ENCODE results near the gene AKAP17A. TPM values are rescaled to one million over a fixed set of nuclear protein-coding genes. Genes with fewer than 3 reads are reported as not detected.
"Not testable (repeated sequence)": the region's sequence is repeated elsewhere in the genome, so short reads cannot be mapped to it uniquely, and the experiment has no call there.

The AKAP17A gene, protein sequence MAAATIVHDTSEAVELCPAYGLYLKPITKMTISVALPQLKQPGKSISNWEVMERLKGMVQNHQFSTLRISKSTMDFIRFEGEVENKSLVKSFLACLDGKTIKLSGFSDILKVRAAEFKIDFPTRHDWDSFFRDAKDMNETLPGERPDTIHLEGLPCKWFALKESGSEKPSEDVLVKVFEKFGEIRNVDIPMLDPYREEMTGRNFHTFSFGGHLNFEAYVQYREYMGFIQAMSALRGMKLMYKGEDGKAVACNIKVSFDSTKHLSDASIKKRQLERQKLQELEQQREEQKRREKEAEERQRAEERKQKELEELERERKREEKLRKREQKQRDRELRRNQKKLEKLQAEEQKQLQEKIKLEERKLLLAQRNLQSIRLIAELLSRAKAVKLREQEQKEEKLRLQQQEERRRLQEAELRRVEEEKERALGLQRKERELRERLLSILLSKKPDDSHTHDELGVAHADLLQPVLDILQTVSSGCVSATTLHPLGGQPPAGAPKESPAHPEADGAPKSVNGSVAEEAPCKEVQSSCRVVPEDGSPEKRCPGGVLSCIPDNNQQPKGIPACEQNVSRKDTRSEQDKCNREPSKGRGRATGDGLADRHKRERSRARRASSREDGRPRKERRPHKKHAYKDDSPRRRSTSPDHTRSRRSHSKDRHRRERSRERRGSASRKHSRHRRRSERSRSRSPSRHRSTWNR
- 45.1 TPM for total RNA-seq

DNA sequence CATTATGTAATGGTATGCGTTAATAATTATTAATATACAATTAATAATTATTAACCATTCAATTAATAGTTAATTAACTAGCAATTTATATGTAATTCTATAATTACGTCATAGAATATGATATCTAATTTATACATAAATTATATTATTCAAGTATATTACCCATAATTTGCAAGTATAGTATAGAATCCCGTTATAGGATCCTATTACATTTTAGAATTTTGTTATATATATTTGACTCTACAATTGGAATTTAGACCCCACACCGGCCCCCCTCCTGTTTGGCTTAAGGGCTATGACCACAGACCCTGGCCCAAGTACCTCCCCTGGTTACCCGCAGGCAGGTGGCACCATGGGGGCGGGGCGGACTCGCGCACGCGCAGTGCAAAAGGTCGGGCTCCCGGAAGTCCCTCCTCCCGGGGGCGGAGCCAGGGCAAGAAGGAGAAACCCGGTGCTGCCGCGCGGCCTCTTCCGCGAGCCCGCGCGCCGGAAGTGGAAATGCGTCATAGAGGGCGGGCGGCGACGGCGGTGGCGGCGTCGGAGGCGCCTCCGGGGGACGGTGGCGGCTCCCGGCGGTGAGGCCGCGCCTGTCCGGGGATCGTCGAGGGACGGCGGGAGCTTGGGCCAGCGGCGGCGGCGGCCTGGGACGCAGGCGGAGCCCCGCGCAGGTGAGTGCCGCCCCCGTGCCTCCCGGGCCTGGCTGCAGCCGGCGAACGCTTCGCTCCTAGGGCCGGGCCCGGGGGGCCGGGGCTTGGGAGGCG lies at the start of gene AKAP17A:
Gene AKAP17A, plus strand, starts transcription at position 503 of the 761 bp plus-strand sequence. CDS start 1,859 bp downstream, outside the sequence.
- peak; percentile 97 for DNase-seq (ENCODE audit: low spot score)

DNA sequence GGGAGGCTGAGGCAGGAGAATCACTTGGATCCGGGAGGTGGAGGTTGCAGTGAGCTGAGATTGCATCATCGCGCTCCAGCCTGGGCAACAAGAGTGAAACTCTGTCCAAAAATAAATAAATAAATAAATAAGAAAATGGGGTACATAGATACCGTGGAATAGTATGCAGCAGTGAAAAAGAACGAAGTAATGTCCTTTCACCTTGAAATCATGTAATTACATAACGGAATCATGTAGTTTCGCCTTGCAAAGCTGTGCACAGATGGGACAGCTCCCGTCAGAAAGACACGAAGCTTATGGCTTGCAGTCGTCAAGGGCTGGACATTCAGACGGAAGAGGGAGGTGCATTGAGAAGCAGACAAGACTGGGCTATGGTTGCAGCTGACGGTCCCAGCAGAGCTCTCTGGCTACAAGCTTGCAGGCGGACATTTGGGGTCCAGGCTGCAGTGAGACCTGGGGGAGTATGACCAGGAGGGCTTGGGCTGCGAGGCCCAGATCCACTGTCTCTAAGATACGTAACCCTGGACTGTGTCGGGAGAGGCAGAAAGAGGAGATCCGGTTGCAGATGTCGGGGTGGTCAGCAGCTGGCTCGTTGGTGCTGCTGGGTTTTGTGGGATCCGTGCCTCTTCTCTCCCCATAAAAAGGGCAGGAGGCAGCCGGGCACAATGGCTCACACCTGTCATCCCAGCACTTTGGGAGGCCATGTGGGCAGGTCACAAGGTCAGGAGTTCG lies 48.2 kb upstream of the AKAP17A start:
- DNase-seq (ENCODE audit: low spot score), result peak; percentile 32

GRCh38 chrX:1545776-1546408 lies 45.5 kb upstream of the AKAP17A start:
- DNase-seq (ENCODE audit: low spot score), result peak; percentile 9

DNA sequence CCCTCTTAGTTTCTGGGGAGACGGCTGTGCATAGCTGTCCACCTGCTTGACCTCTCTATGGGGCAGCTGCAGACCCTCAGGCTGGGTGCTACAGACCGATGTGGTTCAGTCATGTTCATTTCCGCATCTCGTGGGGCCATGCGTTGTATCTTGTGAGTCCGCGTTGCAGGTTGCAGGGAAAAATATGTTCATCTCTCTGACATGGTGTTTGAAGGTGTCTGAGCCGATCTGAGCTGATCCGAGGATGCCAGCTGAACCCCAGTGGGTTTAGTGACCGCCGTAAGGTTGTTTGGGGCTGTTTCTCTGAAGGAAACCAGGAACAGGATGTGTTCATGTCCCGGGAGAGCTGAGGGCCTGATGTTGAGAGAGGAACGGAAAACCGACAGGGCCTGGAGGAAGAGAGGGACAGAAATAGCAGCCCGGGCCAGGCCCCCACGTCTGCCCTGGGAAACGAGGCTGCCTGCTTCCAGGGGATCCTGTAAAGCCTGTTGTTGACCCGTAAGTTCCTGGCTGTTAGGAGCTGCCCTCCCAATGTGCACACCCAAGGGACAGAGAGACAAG lies 44.6 kb upstream of the AKAP17A start:
- peak; percentile 40 for DNase-seq (ENCODE audit: low spot score)

DNA sequence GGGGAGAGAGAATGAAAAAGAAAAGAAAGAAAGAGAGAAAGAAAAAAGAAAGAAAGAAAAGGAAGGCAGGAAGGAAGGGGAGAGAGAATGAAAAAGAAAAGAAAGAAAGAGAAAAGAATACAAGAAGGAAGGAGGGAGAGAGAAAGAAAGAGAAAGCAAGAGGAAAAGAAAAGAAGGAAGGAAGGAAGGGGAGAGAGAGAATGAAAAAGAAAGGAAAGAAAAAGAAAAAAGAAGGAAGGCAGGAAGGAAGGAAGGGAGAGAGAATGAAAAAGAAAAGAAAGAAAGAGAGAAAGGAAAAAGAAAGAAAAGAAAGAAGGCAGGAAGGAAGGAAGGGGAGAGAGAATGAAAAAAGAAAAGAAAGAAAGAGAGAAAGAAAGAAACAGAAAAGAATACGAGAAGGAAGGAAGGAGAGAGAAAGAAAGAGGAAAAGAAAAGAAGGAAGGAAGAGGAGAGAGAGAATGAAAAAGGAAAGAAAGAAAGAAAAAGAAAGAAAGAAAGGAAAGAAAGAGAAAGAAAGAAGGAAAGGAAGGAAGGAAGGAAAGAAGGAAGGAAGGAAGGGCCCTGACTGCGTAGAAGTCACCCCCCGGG lies 39.4 kb upstream of the AKAP17A start:
- no peak for DNase-seq (ENCODE audit: low spot score)

DNA sequence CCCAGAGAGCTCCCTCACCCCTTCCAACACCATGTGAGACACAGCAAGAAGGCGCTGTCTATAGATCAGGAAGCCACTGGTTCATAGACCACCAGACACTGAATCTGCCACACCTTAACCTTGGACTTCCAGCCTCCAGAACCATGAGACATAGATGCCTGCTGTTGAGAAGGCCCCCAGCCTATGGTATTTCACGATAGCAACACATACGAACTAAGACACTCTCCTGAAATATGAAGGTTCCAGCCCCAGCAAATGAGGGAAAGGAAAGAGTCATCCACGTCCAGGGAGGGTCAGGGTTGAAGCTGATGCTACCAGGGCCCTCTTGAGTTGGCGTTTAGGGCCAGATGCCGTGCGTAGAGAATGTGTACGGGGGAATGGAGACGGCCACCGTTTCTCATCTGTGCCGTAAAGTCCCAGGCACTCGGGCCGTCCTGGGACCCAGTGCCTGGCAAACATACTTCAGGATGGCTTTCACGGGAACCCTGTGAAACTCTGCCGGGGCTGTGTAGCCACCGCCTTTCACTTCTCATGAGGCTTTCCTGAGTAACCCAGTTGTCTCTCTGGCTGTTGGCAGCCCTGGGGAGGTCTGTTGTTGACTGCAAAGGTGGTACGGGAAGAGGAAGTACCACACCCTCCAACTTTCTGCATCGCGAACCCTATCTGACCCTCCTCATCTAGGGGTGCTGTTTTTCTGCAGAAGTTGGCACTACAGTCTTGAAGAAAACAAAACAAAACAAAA lies 36.8 kb upstream of the AKAP17A start:
- DNase-seq (ENCODE audit: low spot score), result peak; percentile 31

DNA sequence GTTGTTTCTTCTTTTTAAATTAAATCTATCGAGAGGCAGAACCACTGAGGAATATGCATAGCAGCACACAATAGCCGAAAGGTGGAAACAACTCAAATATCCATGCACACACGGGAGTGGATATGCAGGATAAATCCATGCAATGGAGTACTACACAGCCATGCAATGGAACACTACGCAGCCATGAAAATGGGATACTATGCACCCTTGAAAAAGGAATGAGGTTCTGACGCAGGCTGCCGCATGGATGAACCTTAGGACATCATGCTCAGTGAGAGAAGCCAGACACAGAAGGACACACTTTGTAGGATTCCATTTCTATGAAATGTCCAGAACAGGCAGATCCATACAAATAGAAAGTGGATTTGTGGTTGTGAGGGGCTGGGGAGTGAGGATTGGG lies 36.0 kb upstream of the AKAP17A start:
- DNase-seq (ENCODE audit: low spot score), result peak; percentile 12

DNA sequence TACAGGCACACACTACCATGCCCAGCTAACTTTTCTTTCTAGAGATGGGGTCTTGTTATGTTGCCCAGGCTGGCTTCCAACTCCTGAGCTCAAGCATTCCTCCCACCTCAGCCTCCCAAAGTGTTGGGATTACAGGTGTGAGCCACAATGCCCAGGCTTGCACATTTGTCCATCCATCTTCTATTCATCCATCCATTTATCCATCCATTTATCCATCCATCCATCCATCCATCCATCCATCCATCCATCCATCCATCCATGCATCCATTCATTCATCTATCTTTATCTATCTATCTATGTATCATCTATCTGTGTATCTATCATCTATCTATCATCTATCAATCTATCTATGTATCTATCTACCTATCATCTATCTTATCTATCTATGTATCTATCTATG lies 34.0 kb upstream of the AKAP17A start:
- DNase-seq (ENCODE audit: low spot score), result not testable (repeated sequence)

DNA sequence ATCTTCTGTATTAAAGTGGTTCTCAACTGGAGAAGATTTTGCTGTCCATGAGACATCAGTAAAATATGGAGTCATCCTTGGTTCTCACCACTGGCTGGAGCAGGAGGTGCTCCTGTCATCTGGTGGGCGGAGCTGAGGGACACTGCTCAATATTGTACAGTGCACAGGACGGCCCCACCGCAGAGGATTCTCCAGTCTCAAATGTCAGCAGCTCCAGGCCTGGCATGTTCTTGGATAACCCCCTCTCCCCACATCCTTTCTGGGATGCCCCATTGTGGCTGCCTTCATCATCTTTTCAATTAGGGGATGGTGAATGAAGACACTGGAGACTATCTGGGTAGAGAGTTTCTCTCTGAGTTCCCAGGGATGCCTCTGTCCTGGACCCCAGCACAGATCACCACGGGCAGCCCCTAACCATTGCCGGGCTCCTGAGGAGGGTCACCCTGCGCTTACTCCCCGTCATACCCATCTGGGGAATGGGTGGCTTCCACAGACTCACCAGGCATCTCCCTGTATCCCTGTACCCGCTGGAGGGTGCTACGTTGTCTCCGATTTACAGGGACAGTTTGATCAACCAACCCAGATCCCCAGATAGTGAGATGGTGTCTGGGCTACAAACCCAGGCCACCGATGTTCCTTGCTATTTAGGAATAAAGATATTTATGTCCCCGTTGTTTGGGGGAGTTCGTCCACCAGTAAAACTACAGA lies 32.5 kb upstream of the AKAP17A start:
- DNase-seq (ENCODE audit: low spot score), result peak; percentile 12

DNA sequence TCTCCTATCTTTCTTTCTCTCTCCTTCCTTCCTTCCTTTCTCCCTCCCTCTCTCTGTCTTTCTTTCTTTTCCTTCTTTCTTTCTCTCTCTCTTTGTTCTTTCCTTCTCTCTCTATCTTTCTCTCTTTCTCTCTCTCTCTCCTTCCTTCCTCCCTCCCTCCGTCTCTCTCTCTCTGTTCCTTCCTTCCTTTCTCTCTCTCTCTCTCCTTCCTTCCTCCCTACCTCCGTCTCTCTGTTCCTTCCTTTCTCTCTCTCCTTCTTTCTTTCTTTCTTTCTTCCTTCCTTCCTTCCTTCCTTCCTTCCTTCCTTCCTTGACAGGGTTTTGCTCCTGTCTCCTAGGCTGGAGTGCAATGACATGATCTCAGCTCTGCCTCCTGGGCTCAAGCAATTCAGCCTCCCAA lies 30.2 kb upstream of the AKAP17A start:
- no peak for DNase-seq (ENCODE audit: low spot score)

- peak; percentile 1 for DNase-seq (ENCODE audit: low spot score)
Observed at GRCh38 chrX:1564077-1564476, 27.3 kb upstream of the AKAP17A start.

DNA sequence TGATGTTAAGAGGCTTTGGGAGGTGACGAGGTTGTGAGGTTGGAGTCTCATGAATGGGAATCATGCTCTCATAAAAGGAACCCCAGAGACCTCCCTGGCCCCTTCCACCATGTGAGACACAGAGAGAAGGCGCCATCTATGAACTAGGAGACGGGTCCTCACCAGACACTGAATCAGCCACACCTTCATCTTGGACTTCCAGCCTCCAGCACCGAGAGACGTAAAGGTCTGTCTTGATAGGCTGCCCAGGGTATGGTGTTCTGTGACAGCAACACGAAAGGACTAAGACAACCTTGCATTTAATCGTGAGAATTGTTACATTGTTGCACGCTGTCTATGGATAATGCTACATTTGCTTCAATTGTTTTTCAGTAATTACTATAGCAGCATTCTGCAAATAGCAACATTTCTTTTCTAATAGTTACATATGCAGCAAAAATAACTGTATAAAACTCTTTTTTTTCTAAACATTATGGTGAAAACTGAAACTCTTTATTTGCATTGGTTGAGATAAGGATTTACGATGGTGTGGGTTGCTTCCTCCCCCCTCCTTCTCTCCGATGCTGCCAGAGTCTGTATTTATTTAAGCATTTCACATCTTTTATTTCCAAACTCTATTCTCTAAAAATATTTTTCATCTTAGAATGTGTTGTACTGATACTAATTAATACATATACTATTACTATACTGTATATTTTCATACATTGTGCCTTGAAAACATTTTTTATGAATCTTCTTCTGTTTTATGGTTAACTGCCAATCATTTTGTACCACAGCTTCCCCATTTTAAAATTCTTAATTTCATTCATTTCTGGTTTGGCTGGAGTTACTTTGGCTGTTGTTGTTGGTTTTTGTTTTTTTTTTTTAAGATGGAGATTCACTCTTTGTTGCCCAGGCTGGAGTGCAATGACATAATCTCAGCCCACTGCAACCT lies 26.4 kb upstream of the AKAP17A start:
- peak; percentile 7 for DNase-seq (ENCODE audit: low spot score)

- peak; percentile 20 for DNase-seq (ENCODE audit: low spot score)
Observed at GRCh38 chrX:1574181-1574580, 17.2 kb upstream of the AKAP17A start.

- peak; percentile 35 for DNase-seq (ENCODE audit: low spot score)
Observed at GRCh38 chrX:1576201-1576992, 15.0 kb upstream of the AKAP17A start.

- peak; percentile 2 for DNase-seq (ENCODE audit: low spot score)
Observed at GRCh38 chrX:1577845-1578244, 13.6 kb upstream of the AKAP17A start.

GRCh38 chrX:1578511-1579173 lies 12.8 kb upstream of the AKAP17A start:
- peak; percentile 19 for DNase-seq (ENCODE audit: low spot score)

- DNase-seq (ENCODE audit: low spot score), result no peak
Observed at GRCh38 chrX:1581132-1581531, 10.3 kb upstream of the AKAP17A start.

All from ureter (tissue), 1 donor.